Stimulated activated CD4-positive, alpha-beta T cell treated with anti-CD3 and anti-CD28 coated beads, Interleukin-12 subunit alpha, Interleukin-12 subunit beta, amount 100 ng/mL, for 48 hours (primary cell): Measurements from ENCODE around the gene HES2.
A peak's percentile ranks its signal among the peaks of the same experiment; 100 is the strongest.
"Not testable (repeated sequence)": the region's sequence is repeated elsewhere in the genome, so short reads cannot be mapped to it uniquely, and the experiment has no call there.

Experiments
- DNase-seq, 3 donors: peaks; one replicate each; pipeline ENCODE4 v3.0.0-alpha.2; 2020; ENCODE audit warnings: low read depth in 2 of 3, low spot score in 1 of 3

The HES2 gene

GRCh38 chr1:6419397-6419803, 319 bp downstream of the HES2 start:
- no peak for DNase-seq

- no peak for DNase-seq
Observed at GRCh38 chr1:6418668-6419396, 887 bp downstream of the HES2 start.

GRCh38 chr1:6417961-6418667, 1.6 kb downstream of the HES2 start:
- no peak for DNase-seq

- no peak for DNase-seq
Observed at GRCh38 chr1:6416906-6417305, 2.8 kb downstream of the HES2 start.

GRCh38 chr1:6416295-6416656, 3.4 kb downstream of the HES2 start:
- no peak for DNase-seq

- no peak for DNase-seq
Observed at GRCh38 chr1:6414881-6415626, 4.7 kb downstream of the HES2 start.

- peak in 1 of 3 donors; percentile 43 for DNase-seq
Observed at GRCh38 chr1:6414443-6414844, 5.3 kb downstream of the HES2 start.

GRCh38 chr1:6412896-6413295, 6.8 kb downstream of the HES2 start:
- no peak for DNase-seq

- DNase-seq, result no peak
Observed at GRCh38 chr1:6410248-6410893, 9.3 kb downstream of the HES2 start.

- DNase-seq, result no peak
Observed at GRCh38 chr1:6409733-6410132, 10.0 kb downstream of the HES2 start.

GRCh38 chr1:6409053-6409452, 10.7 kb downstream of the HES2 start:
- DNase-seq, result no peak

GRCh38 chr1:6408023-6408422, 11.7 kb downstream of the HES2 start:
- no peak for DNase-seq

GRCh38 chr1:6401673-6402072, 18.0 kb downstream of the HES2 start:
- no peak for DNase-seq

GRCh38 chr1:6399294-6399693, 20.4 kb downstream of the HES2 start:
- DNase-seq, result no peak

GRCh38 chr1:6397844-6398441, 21.8 kb downstream of the HES2 start:
- DNase-seq, result no peak

- DNase-seq, result no peak
Observed at GRCh38 chr1:6396998-6397397, 22.7 kb downstream of the HES2 start.

- not testable (repeated sequence) for DNase-seq
Observed at GRCh38 chr1:6395781-6396244, 23.9 kb downstream of the HES2 start.

GRCh38 chr1:6395130-6395529, 24.6 kb downstream of the HES2 start:
- DNase-seq, result not testable (repeated sequence)

- DNase-seq, result peak; percentile 84 to 92 (median 85)
Observed at GRCh38 chr1:6393400-6394187, 26.1 kb downstream of the HES2 start, which contains the start of gene ACOT7. ACOT7 (minus strand) TSS chr1:6393767; CDS start chr1:6393399, 368 bp downstream.

- no peak for DNase-seq
Observed at GRCh38 chr1:6392809-6393399, 26.8 kb downstream of the HES2 start.
